K562 (cell line): ENCODE measurements around the gene IL20. TPM values are rescaled to one million over a fixed set of nuclear protein-coding genes. Genes with fewer than 3 reads are reported as not detected.

Source experiments
- CHD7 ChIP-seq: fragments of 200-600 bp; sonication (generic); IDR thresholded peaks from one replicate; pipeline ENCODE4 v1.6.1; 2012; ENCODE audit warnings: mild to moderate bottlenecking, low read depth, low read length, inconsistent platforms
- DEAF1 ChIP-seq: fragments of 450-650 bp; formaldehyde crosslinking; IDR thresholded peaks from 2 replicates; pipeline ENCODE4 v1.4.0; 2020; ENCODE audit warnings: mild to moderate bottlenecking, moderate library complexity
- HINFP ChIP-seq: fragments of 450-650 bp; conservative IDR thresholded peaks from 2 replicates; pipeline ENCODE4 v1.6.1; 2016; ENCODE audit warnings: missing genetic modification characterization, low read depth, mild to moderate bottlenecking, control low read depth, missing compliant biosample characterization
- HLTF ChIP-seq: fragments of 450-650 bp; IDR thresholded peaks from 2 replicates; pipeline ENCODE4 v1.6.1; 2016
- MTA3 ChIP-seq: fragments of 450-650 bp; formaldehyde crosslinking; IDR thresholded peaks from 2 replicates; pipeline ENCODE4 v1.6.1; 2017; ENCODE audit warnings: mild to moderate bottlenecking, borderline replicate concordance
- MTF1 ChIP-seq: fragments of 250-450 bp; sonication (Bioruptor Pico); IDR thresholded peaks from 2 replicates; pipeline ENCODE4 v1.9.0; 2021; ENCODE audit warnings: moderate library complexity, mild to moderate bottlenecking, inconsistent platforms, borderline replicate concordance
- SMARCA5 ChIP-seq: fragments of 450-650 bp; IDR thresholded peaks from 2 replicates; pipeline ENCODE4 v1.6.1; 2016
- TRIM25 ChIP-seq: fragments of 450-650 bp; IDR thresholded peaks from 2 replicates; pipeline ENCODE4 v1.7.0; 2016; ENCODE audit warnings: borderline replicate concordance
- ZNF79 ChIP-seq: fragments of 250-450 bp; sonication (Bioruptor Pico); IDR thresholded peaks from 2 replicates; pipeline ENCODE4 v1.4.0; 2020; ENCODE audit warnings: low read depth, mild to moderate bottlenecking, moderate library complexity
- polyA plus RNA-seq, 8 experiments: library from polyadenylated mRNA; depleted of rRNA in 4 of 8; stranded (reverse) in 5 of 8; unstranded in 3 of 8; fragments of >200 nt; fragmentation: Nextera tagmentation in 2 of 8; fragmentation: Illumina TruSeq in 1 of 8; extraction: Ambion mirVana in 2 of 8; extraction: Trizol in 1 of 8; gene quantifications; 2 replicates each; pipeline versions ENCODE4 v1.2.1 to v1.2.3, GENCODE V29; 2011 to 2014; ENCODE audit warnings: inconsistent platforms in 1 of 8, missing spikeins in 1 of 8
- total RNA-seq, 7 experiments: library from RNA; depleted of rRNA in 6 of 7; stranded (reverse); fragments of >200 nt in 6 of 7; fragmentation: Illumina TruSeq in 2 of 7; extraction: Trizol in 2 of 7; gene quantifications; 2 replicates each; pipeline versions ENCODE4 v1.2.1 to v1.2.3, GENCODE V29; 2011 to 2021; ENCODE audit warnings: low replicate concordance in 1 of 7

Gene IL20
- total and polyA plus RNA-seq, 9 of the 15 experiments (the other 6 are each of a cell fraction or from before 2014, with no cell fraction given), result not detected

- TF ChIP-seq CHD7 (no peak), HINFP (no peak), MTA3 (0 out of 2 replicates have a peak, but pooled peaks have one; percentile 31), HLTF (no peak), DEAF1 (CRISPR knock-in tag) (0 out of 2 replicates have a peak, but pooled peaks have one; percentile 32), MTF1 (no peak), SMARCA5 (peak; percentile 51; the same call in 1 of the 2 replicates), TRIM25 (no peak), ZNF79 (no peak)
Measured at GRCh38 chr1:206856674-206857464, 8.6 kb upstream of the IL20 start (continued).
